KMS-11 (cell line): ENCODE measurements around the gene MEIS1.

Experiments
- H2AFZ ChIP-seq: fragments of 200-600 bp; sonication (generic); 2 replicates; pipeline ENCODE4 v1.6.1; 2016; ENCODE audit warnings: antibody characterized with exemption, mixed run types, low read depth
- H3K27ac ChIP-seq: fragments of 200-600 bp; sonication (generic); 2 replicates; pipeline ENCODE4 v1.6.1; 2016; ENCODE audit warnings: mild to moderate bottlenecking, mixed run types
- H3K27me3 ChIP-seq: fragments of 200-600 bp; sonication (generic); 2 replicates; pipeline ENCODE4 v1.6.1; 2017; ENCODE audit warnings: mild to moderate bottlenecking, low read depth, mixed run types, moderate library complexity; ENCODE audit not compliant: insufficient read depth
- H3K36me3 ChIP-seq: fragments of 200-600 bp; sonication (generic); 2 replicates; pipeline ENCODE4 v1.6.1; 2017; ENCODE audit warnings: mild to moderate bottlenecking, mixed run types; ENCODE audit not compliant: insufficient read depth
- H3K4me1 ChIP-seq: fragments of 200-600 bp; sonication (generic); 2 replicates; pipeline ENCODE4 v1.6.1; 2016; ENCODE audit warnings: mild to moderate bottlenecking, low read depth, mixed run types; ENCODE audit not compliant: poor library complexity, severe bottlenecking
- H3K4me2 ChIP-seq: fragments of 200-600 bp; sonication (generic); 2 replicates; pipeline ENCODE4 v1.7.0; 2016; ENCODE audit warnings: mild to moderate bottlenecking, mixed run types
- H3K4me3 ChIP-seq: fragments of 200-600 bp; sonication (generic); IDR thresholded peaks from 2 replicates; pipeline ENCODE4 v1.6.1; 2017; ENCODE audit warnings: low read depth, low read length, mixed read lengths; ENCODE audit not compliant: insufficient read depth
- H3K79me2 ChIP-seq: fragments of 200-600 bp; sonication (generic); 2 replicates; pipeline ENCODE4 v1.6.1; 2016; ENCODE audit warnings: low read depth, mixed run types; ENCODE audit not compliant: insufficient read depth
- H3K9ac ChIP-seq: fragments of 200-600 bp; sonication (generic); 2 replicates; pipeline ENCODE4 v1.6.1; 2016; ENCODE audit warnings: mild to moderate bottlenecking, mixed run types
- H4K20me1 ChIP-seq: fragments of 200-600 bp; sonication (generic); 2 replicates; pipeline ENCODE4 v1.6.1; 2016; ENCODE audit warnings: mild to moderate bottlenecking, mixed run types; ENCODE audit not compliant: insufficient read depth
- TF ChIP-seq, protein P1 (sequence below): fragments of 200-600 bp; sonication (generic); conservative IDR thresholded peaks from 2 replicates; pipeline ENCODE4 v1.6.1; 2017; ENCODE audit warnings: low read depth, mild to moderate bottlenecking, antibody characterized with exemption, low read length, moderate library complexity, mixed read lengths

The MEIS1 gene

DNA sequence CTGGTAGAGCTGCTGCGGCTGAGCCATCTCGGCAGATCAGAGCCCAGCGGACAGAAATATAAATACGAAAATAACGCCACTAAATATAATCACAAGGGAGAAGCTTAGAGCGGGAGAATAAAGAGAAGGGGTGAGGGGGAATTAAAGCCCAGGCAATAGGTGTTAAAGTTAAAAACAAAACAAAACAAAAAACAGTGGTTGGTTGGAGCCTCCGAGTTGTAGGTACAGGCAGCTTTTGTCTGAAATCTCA is 1.3 kb upstream of the MEIS1 start:
- Histone ChIP-seq H3K9ac (peak overlapping the region; percentile 92), H3K27me3 (no peaks in the 10 kb centered on the region), H3K4me1 (peaks cover 20% of the 10 kb centered on the region), H3K36me3 (no peaks in the 10 kb centered on the region), H2AFZ (peak overlapping the region; percentile 98), H3K27ac (peak overlapping the region; percentile 94), H3K4me2 (peak overlapping the region; percentile 82), H4K20me1 (no peaks in the 10 kb centered on the region), H3K79me2 (peaks cover 33% of the 10 kb centered on the region), H3K4me3 (peak overlapping the region; percentile 95)
- TF ChIP-seq, protein P1, sequence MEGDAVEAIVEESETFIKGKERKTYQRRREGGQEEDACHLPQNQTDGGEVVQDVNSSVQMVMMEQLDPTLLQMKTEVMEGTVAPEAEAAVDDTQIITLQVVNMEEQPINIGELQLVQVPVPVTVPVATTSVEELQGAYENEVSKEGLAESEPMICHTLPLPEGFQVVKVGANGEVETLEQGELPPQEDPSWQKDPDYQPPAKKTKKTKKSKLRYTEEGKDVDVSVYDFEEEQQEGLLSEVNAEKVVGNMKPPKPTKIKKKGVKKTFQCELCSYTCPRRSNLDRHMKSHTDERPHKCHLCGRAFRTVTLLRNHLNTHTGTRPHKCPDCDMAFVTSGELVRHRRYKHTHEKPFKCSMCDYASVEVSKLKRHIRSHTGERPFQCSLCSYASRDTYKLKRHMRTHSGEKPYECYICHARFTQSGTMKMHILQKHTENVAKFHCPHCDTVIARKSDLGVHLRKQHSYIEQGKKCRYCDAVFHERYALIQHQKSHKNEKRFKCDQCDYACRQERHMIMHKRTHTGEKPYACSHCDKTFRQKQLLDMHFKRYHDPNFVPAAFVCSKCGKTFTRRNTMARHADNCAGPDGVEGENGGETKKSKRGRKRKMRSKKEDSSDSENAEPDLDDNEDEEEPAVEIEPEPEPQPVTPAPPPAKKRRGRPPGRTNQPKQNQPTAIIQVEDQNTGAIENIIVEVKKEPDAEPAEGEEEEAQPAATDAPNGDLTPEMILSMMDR: 0 out of 2 replicates have a peak, but pooled peaks have one; percentile 7

DNA sequence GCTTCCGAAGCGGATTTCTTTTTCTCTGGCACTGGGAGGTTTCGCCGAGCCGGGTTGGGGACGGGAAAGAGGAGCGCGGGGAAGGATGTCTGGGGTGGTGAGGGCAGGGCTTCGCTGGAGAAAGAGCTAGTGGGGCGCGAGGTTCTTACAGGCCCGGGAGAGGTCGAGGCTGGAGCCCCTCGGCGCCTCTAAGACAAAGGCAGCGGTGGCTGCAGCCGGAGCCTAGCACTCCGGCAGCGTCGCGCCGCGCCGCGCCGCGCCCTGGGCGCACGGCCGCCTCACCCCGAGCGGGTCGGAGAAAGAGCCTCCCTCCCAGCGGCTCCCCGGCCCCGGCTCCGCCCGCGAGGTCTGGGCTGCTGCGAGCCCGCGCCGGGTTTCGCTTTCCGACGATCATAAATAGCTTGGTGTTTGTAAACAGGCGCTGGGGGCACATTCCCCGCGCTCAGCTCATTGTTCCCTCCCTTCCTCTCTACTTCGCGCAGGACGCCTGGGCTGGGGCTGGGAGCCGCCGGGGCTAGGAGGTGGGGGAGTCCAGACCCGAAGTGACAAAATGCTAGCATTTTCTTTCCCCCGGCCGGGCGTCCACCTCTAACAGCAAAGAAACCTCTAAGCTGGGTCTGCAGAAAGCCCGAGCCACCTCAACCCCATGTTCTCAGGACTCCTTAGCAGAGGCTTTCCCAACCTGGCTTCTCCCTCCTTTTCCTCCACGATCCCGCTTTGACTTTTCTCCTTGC is 813 bp upstream of the MEIS1 start:
- Histone ChIP-seq H3K4me1 (peaks cover 17% of the 10 kb centered on the region), H4K20me1 (no peaks in the 10 kb centered on the region), H3K9ac (peak overlapping the region; percentile 92), H3K27ac (peak overlapping the region; percentile 94), H3K27me3 (no peaks in the 10 kb centered on the region), H3K79me2 (peaks cover 33% of the 10 kb centered on the region), H3K36me3 (no peaks in the 10 kb centered on the region), H3K4me3 (peak overlapping the region; percentile 95), H2AFZ (peak overlapping the region; percentile 98), H3K4me2 (peak overlapping the region; percentile 82)
- TF ChIP-seq, protein P1: no peak

DNA sequence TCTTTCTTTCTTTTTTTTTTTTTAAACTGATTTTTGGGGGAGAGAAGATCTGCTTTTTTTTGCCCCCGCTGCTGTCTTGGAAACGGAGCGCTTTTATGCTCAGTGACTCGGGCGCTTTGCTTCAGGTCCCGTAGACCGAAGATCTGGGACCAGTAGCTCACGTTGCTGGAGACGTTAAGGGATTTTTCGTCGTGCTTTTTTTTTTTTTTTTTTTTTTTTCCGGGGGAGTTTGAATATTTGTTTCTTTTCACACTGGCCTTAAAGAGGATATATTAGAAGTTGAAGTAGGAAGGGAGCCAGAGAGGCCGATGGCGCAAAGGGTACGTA is 587 bp downstream of the MEIS1 start:
- H3K9ac ChIP-seq: peak overlapping the region; percentile 92
- H3K36me3 ChIP-seq: no peaks in the 10 kb centered on the region
- peak overlapping the region; percentile 98 for H2AFZ ChIP-seq
- no peak overlapping the region for H3K4me3 ChIP-seq
- no peaks in the 10 kb centered on the region for H4K20me1 ChIP-seq
- H3K27me3 ChIP-seq: no peaks in the 10 kb centered on the region
- H3K4me1 ChIP-seq: peaks cover 12% of the 10 kb centered on the region
- H3K79me2 ChIP-seq: peaks cover 41% of the 10 kb centered on the region
- H3K4me2 ChIP-seq: peak overlapping the region; percentile 94
- TF ChIP-seq, protein P1: no peak
- H3K27ac ChIP-seq: peak overlapping the region; percentile 94

DNA sequence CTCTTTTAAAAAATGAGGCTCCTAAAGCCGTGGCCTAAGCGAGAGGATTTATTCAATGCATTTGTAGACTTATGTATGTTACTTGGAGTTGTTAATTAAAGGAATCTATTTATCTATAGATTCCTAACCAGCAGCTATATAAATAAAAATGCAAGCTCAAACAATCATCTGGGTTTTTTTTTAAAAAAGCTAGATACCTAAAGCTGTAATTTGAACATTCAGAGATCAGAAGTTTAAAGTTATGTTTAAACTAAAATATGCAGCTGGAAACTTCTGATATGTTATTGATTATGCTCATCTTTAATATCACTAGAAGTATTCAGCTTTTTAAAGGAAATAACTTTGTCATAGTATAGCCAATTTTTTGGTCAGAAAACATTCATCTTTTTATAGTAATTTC is 1.0 kb downstream of the MEIS1 start:
- H3K9ac ChIP-seq: peak overlapping the region; percentile 92
- no peaks in the 10 kb centered on the region for H3K36me3 ChIP-seq
- H3K4me1 ChIP-seq: peaks cover 12% of the 10 kb centered on the region
- no peaks in the 10 kb centered on the region for H3K27me3 ChIP-seq
- H4K20me1 ChIP-seq: no peaks in the 10 kb centered on the region
- H3K4me2 ChIP-seq: peak overlapping the region; percentile 94
- peaks cover 41% of the 10 kb centered on the region for H3K79me2 ChIP-seq
- H2AFZ ChIP-seq: peak overlapping the region; percentile 98
- no peak overlapping the region for H3K4me3 ChIP-seq
- TF ChIP-seq, protein P1: no peak
- H3K27ac ChIP-seq: peak overlapping the region; percentile 94
